ENCODE measurements around the gene TSPAN7. TPM values are rescaled to one million over a fixed set of nuclear protein-coding genes. Genes with fewer than 3 reads are reported as not detected.

Gene TSPAN7
- total RNA-seq, 6 experiments from 2014 or later = not detected

DNA sequence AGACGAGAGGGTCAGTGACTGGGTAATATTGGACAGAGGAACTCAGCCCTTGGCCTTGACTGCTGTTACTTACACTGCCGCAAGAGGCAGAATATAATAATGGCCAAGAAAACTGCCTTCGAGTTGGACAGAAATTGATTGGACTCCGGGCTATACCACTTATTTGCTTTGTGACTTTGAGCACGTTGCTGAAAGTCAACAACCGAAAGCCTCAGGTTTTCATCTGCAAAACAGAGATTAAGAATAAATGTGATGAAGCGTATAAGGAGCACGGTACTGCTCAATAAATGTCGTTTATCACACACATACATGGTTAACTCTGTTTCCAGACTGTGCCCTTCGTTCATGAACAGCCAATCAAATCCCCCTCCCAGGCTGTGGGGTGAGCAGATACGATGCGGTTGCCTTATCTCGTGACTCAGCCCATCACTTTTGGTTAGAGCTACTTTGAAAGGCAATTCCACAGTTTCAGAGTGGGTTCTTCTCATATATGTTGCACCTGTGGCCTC, 91.6 kb downstream of the TSPAN7 start:
- H3K4me1 Mint-ChIP-seq (ENCODE audit: low read depth) = no peaks in the 10 kb centered on the region
- no peak overlapping the region for H3K27ac Mint-ChIP-seq
- no peaks in the 10 kb centered on the region for H3K36me3 Mint-ChIP-seq (ENCODE audit: low read depth)
- TF ChIP-seq, protein P1, sequence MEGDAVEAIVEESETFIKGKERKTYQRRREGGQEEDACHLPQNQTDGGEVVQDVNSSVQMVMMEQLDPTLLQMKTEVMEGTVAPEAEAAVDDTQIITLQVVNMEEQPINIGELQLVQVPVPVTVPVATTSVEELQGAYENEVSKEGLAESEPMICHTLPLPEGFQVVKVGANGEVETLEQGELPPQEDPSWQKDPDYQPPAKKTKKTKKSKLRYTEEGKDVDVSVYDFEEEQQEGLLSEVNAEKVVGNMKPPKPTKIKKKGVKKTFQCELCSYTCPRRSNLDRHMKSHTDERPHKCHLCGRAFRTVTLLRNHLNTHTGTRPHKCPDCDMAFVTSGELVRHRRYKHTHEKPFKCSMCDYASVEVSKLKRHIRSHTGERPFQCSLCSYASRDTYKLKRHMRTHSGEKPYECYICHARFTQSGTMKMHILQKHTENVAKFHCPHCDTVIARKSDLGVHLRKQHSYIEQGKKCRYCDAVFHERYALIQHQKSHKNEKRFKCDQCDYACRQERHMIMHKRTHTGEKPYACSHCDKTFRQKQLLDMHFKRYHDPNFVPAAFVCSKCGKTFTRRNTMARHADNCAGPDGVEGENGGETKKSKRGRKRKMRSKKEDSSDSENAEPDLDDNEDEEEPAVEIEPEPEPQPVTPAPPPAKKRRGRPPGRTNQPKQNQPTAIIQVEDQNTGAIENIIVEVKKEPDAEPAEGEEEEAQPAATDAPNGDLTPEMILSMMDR (IDR thresholded peaks at IDR 0.05) = no peak
- no peak for DNase-seq
- H3K9me3 Mint-ChIP-seq = no peaks in the 10 kb centered on the region
- H3K27me3 Mint-ChIP-seq (ENCODE audit: insufficient read depth) = peaks cover 5% of the 10 kb centered on the region
- no peak overlapping the region for H3K4me3 Mint-ChIP-seq

- no peak overlapping the region for H3K27ac Mint-ChIP-seq
- peak; percentile 19 for DNase-seq
- no peaks in the 10 kb centered on the region for H3K9me3 Mint-ChIP-seq
- TF ChIP-seq, protein P1 (IDR thresholded peaks at IDR 0.05) = peak; percentile 69
- H3K36me3 Mint-ChIP-seq (ENCODE audit: low read depth) = no peaks in the 10 kb centered on the region
- peaks cover 5% of the 10 kb centered on the region for H3K27me3 Mint-ChIP-seq (ENCODE audit: insufficient read depth)
- no peak overlapping the region for H3K4me3 Mint-ChIP-seq
- no peaks in the 10 kb centered on the region for H3K4me1 Mint-ChIP-seq (ENCODE audit: low read depth)
These were observed 93.0 kb downstream of the TSPAN7 start for GRCh38 chrX:38654302-38654701.

DNA sequence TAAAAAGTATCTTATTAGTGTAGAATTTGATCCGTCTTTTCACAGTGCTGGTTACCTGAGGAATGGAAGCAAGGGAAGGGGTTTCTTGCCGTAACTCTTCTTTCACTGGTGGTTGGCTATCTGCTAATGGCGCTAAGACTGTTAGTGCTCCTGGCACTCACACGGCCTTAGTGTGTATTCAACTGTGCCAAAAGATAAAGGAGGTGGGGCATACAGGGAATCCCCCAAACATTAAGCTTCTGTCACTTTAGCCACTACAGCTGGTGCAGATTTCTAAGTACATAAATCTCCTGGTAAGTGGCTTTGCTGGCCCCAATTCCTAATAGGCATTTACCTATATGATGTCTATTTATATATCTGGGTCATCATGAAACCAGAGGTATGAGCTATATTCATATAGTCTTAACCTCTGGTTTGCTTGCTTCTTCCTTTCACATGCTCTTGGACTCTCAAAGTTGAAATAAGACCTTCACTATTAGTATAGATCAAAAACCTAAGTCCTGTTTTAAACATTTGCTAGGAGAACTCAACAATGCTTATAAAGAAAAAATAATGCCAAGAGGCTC, 95.1 kb downstream of the TSPAN7 start:
- Mint-ChIP-seq H3K27ac (no peak overlapping the region), H3K9me3 (no peaks in the 10 kb centered on the region), H3K27me3 (ENCODE audit: insufficient read depth) (no peaks in the 10 kb centered on the region; the same call in none of the 2 replicates), H3K4me1 (ENCODE audit: low read depth) (no peaks in the 10 kb centered on the region), H3K36me3 (ENCODE audit: low read depth) (no peaks in the 10 kb centered on the region), H3K4me3 (no peak overlapping the region)
- TF ChIP-seq, protein P1 (IDR thresholded peaks at IDR 0.05) = no peak
- no peak for DNase-seq

- TF ChIP-seq, protein P1 (IDR thresholded peaks at IDR 0.05) = no peak
- H3K36me3 Mint-ChIP-seq (ENCODE audit: low read depth) = no peaks in the 10 kb centered on the region
- H3K4me3 Mint-ChIP-seq = no peak overlapping the region
- H3K9me3 Mint-ChIP-seq = no peaks in the 10 kb centered on the region
- H3K27me3 Mint-ChIP-seq (ENCODE audit: insufficient read depth) = no peaks in the 10 kb centered on the region; the same call in none of the 2 replicates
- no peaks in the 10 kb centered on the region for H3K4me1 Mint-ChIP-seq (ENCODE audit: low read depth)
- no peak for DNase-seq
- no peak overlapping the region for H3K27ac Mint-ChIP-seq
These were observed 96.2 kb downstream of the TSPAN7 start for GRCh38 chrX:38657562-38657961.

DNA sequence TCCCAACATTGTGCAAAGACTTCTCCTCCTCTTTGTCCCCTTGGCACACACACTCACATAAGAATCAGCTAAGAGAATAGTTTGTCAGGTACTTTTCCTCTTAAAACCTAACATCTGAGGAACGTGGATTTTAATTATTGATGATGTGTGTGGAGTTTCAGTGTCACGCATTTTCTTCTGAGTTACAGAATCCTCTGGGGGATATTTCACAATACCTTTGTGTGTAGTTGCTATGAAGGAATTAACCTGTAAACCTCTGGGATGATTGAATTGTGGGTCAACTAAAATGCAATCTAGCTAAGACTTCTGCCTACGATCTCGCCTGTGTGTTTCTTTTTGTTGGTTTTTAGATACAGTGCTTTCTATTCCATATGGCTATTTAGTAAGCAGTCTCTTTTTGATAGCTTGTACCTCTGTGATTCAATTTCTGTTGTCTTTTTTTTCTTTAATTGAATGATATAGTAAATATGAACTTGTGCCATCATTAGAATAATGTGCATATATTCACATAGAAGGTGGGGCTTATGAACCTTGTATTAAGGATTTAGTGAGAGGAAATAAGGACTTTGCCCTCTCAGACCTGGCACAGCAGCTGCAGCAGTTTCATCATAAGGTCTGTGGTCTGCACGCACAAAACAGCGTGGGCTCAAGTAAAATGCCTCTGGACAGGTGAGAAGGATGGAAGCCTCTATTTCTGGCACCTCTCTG, 99.2 kb downstream of the TSPAN7 start:
- H3K36me3 Mint-ChIP-seq (ENCODE audit: low read depth) = no peaks in the 10 kb centered on the region
- no peaks in the 10 kb centered on the region for H3K9me3 Mint-ChIP-seq
- H3K4me3 Mint-ChIP-seq = no peak overlapping the region
- no peaks in the 10 kb centered on the region for H3K4me1 Mint-ChIP-seq (ENCODE audit: low read depth)
- no peak overlapping the region for H3K27ac Mint-ChIP-seq
- TF ChIP-seq, protein P1 (IDR thresholded peaks at IDR 0.05) = no peak
- H3K27me3 Mint-ChIP-seq (ENCODE audit: insufficient read depth) = peaks cover 2% of the 10 kb centered on the region; the same call in 1 of the 2 replicates
- no peak for DNase-seq
